ENCODE data around the gene HPGDS.

DNA sequence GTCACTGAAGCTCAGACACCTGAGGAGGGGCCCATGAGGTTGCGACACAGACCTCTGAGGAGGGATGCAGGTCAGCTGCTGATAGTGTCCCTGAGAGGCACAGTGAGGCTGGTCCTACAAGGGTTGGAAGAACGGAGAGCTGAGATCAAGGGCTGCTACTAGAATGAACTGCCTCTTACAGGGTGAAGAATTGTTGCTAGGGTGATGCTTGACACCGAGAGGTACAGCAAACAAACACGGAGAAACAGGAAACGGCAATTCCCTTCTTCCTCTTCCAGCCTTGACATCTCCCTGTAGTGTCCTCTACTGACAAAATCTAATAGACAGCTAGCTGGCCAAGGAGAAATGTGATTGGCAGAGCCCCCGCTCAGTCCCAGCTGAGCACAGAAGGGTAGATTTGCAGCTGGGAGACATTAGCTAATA lies 11.8 kb upstream of the HPGDS start:
- TF ChIP-seq, protein P1, sequence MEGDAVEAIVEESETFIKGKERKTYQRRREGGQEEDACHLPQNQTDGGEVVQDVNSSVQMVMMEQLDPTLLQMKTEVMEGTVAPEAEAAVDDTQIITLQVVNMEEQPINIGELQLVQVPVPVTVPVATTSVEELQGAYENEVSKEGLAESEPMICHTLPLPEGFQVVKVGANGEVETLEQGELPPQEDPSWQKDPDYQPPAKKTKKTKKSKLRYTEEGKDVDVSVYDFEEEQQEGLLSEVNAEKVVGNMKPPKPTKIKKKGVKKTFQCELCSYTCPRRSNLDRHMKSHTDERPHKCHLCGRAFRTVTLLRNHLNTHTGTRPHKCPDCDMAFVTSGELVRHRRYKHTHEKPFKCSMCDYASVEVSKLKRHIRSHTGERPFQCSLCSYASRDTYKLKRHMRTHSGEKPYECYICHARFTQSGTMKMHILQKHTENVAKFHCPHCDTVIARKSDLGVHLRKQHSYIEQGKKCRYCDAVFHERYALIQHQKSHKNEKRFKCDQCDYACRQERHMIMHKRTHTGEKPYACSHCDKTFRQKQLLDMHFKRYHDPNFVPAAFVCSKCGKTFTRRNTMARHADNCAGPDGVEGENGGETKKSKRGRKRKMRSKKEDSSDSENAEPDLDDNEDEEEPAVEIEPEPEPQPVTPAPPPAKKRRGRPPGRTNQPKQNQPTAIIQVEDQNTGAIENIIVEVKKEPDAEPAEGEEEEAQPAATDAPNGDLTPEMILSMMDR (IDR thresholded peaks at IDR 0.05), result no peak
- TF ChIP-seq EZH2 (IDR thresholded peaks at IDR 0.05; ENCODE audit: borderline replicate concordance, insufficient read depth, low read depth, low read length, poor library complexity, severe bottlenecking), result no peak

Measured in B cell (primary cell).